Measurements from ENCODE around the gene CACNA1F. TPM values are rescaled to one million over a fixed set of nuclear protein-coding genes. Genes with fewer than 3 reads are reported as not detected.

Gene CACNA1F
- total RNA-seq, 4 donors from 2014 or later: 0.32 to 2.8 (median 0.96) TPM; not detected in 1

DNA sequence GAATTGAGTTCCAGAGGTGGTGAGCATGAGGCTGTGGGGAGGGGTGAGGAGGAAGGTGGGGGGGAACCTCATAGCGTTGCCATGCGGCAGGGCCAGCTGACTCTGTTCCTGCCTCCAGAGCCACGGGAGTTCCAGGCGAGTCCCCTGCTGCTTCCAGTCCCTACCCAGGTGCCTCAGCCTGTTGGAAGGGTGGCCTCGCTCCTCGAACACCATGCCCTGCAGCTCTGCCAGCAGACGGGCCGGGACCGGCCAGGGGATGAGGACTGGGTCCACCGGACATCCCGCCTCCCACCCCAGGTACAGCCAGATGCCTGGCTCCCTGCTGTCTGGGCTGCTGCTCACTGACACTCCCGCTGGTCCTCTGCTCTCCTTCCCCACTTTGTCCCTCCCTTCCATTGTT, 10.0 kb upstream of the CACNA1F start:
- Histone ChIP-seq H3K27ac (no peak overlapping the region), H3K9me3 (no peaks in the 10 kb centered on the region), H3K36me3 (no peaks in the 10 kb centered on the region), H3K27me3 (no peaks in the 10 kb centered on the region), H3K4me3 (no peak overlapping the region), H3K4me1 (no peaks in the 10 kb centered on the region)
- TF ChIP-seq POLR2AphosphoS5 (IDR thresholded peaks at IDR 0.05) (no peak), EP300 (IDR thresholded peaks at IDR 0.05; ENCODE audit: low read depth) (no peak), POLR2A (IDR thresholded peaks at IDR 0.05) (no peak)
- TF ChIP-seq, protein P1, sequence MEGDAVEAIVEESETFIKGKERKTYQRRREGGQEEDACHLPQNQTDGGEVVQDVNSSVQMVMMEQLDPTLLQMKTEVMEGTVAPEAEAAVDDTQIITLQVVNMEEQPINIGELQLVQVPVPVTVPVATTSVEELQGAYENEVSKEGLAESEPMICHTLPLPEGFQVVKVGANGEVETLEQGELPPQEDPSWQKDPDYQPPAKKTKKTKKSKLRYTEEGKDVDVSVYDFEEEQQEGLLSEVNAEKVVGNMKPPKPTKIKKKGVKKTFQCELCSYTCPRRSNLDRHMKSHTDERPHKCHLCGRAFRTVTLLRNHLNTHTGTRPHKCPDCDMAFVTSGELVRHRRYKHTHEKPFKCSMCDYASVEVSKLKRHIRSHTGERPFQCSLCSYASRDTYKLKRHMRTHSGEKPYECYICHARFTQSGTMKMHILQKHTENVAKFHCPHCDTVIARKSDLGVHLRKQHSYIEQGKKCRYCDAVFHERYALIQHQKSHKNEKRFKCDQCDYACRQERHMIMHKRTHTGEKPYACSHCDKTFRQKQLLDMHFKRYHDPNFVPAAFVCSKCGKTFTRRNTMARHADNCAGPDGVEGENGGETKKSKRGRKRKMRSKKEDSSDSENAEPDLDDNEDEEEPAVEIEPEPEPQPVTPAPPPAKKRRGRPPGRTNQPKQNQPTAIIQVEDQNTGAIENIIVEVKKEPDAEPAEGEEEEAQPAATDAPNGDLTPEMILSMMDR (IDR thresholded peaks at IDR 0.05): no peak
- 88% methylated on average over 12 of the region's 12 CpGs; no CpG with 5 or more reads in 1 of the 2 donors for WGBS, 2 donors (ENCODE audit: low coverage in 1 of 2)
- in situ Hi-C loops (cut with MboI; ENCODE audit: low pct_ligation_motif_present in 1 of 4, low pct_unique_long_range_greater_than_20kb in 1 of 4, low sequenced_read_pairs in 3 of 4) (no loop called here), intact Hi-C loops (cut with DNase I; ENCODE audit: low total_unique reads) (no loop called here)
- no peak for DNase-seq

- no peak for DNase-seq
- intact Hi-C loops (cut with DNase I; ENCODE audit: low total_unique reads) (no loop called here), in situ Hi-C loops (cut with MboI; ENCODE audit: low pct_ligation_motif_present in 1 of 4, low pct_unique_long_range_greater_than_20kb in 1 of 4, low sequenced_read_pairs in 3 of 4) (no loop called here)
- no peak overlapping the region for H3K27ac ChIP-seq
- H3K4me1 ChIP-seq: no peaks in the 10 kb centered on the region
- no peaks in the 10 kb centered on the region for H3K36me3 ChIP-seq
- H3K4me3 ChIP-seq: no peak overlapping the region
- H3K27me3 ChIP-seq: no peaks in the 10 kb centered on the region
- WGBS, 2 donors (ENCODE audit: low coverage in 1 of 2): 91% methylated on average over 12 of the region's 12 CpGs; no CpG with 5 or more reads in 1 of the 2 donors
- no peaks in the 10 kb centered on the region for H3K9me3 ChIP-seq
- no peak for TF ChIP-seq EP300 (IDR thresholded peaks at IDR 0.05; ENCODE audit: low read depth)
- no peak for TF ChIP-seq POLR2A (IDR thresholded peaks at IDR 0.05)
- no peak for TF ChIP-seq POLR2AphosphoS5 (IDR thresholded peaks at IDR 0.05)
- TF ChIP-seq, protein P1 (IDR thresholded peaks at IDR 0.05): no peak
Measured at GRCh38 chrX:49242545-49243066, 9.5 kb upstream of the CACNA1F start.

DNA sequence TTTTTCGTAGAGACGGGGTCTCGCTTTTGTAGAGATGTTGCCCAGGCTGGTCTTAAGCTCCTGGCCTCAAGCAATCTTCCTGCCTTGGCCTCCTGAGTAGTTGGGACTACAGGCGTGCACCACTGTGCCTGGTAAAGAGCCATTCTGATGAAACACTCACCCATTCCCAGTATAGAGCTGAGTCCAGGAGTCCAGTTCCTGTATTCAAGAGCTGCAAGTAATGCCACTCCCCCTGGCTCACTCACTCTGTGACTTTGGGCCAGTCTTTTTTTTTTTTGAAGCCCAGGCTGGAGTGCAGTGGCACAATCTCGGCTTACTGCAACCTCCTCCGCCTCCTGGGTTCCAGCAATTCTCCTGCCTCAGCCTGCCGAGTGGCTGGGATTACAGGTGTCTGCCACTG, 5.6 kb upstream of the CACNA1F start:
- Histone ChIP-seq H3K27me3 (no peaks in the 10 kb centered on the region), H3K36me3 (no peaks in the 10 kb centered on the region), H3K27ac (no peak overlapping the region), H3K4me1 (peaks cover 0 to 11% (median 2%) of the 10 kb centered on the region in 4 donors), H3K4me3 (no peak overlapping the region), H3K9me3 (no peaks in the 10 kb centered on the region)
- no peak for DNase-seq
- WGBS, 2 donors (ENCODE audit: low coverage in 1 of 2): 79% methylated on average over 7 of the region's 7 CpGs; no CpG with 5 or more reads in 1 of the 2 donors
- intact Hi-C loops (cut with DNase I; ENCODE audit: low total_unique reads): no loop called here
- TF ChIP-seq, protein P1 (IDR thresholded peaks at IDR 0.05): no peak
- no peak for TF ChIP-seq EP300 (IDR thresholded peaks at IDR 0.05; ENCODE audit: low read depth)
- no peak for TF ChIP-seq POLR2AphosphoS5 (IDR thresholded peaks at IDR 0.05)
- no peak for TF ChIP-seq POLR2A (IDR thresholded peaks at IDR 0.05)
- in situ Hi-C loops (cut with MboI; ENCODE audit: low pct_ligation_motif_present in 1 of 4, low pct_unique_long_range_greater_than_20kb in 1 of 4, low sequenced_read_pairs in 3 of 4): no loop called here

DNA sequence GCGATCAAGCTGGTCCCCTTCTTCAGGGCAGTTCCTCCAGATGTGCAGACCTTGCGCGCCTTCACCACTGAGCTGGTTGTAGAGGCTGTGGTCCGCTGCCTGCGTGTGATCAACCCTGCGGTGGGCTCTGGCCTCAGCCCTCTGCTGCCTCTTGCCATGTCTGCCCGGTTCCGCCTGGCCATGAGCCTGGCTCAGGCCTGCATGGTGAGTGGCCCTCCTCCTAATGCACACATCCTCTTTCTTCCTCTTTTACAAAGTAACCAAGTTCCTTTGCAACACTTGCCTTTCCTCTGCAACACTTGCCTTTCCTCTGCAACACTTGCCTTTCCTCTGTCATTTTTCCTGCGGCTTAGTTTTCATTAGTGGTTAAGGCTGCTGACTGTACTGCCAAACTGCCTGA, 3.9 kb upstream of the CACNA1F start:
- intact Hi-C loops (cut with DNase I; ENCODE audit: low total_unique reads): no loop called here
- TF ChIP-seq EP300 (IDR thresholded peaks at IDR 0.05; ENCODE audit: low read depth): no peak
- TF ChIP-seq POLR2A (IDR thresholded peaks at IDR 0.05): no peak
- TF ChIP-seq POLR2AphosphoS5 (IDR thresholded peaks at IDR 0.05): no peak
- TF ChIP-seq, protein P1 (IDR thresholded peaks at IDR 0.05): no peak
- peaks cover 0 to 11% (median 2%) of the 10 kb centered on the region in 4 donors for H3K4me1 ChIP-seq
- DNase-seq: no peak
- 81% methylated on average over 9 of the region's 9 CpGs; no CpG with 5 or more reads in 1 of the 2 donors for WGBS, 2 donors (ENCODE audit: low coverage in 1 of 2)
- H3K36me3 ChIP-seq: no peaks in the 10 kb centered on the region
- in situ Hi-C loops (cut with MboI; ENCODE audit: low pct_ligation_motif_present in 1 of 4, low pct_unique_long_range_greater_than_20kb in 1 of 4, low sequenced_read_pairs in 3 of 4): no loop called here
- no peaks in the 10 kb centered on the region for H3K27me3 ChIP-seq
- no peak overlapping the region for H3K4me3 ChIP-seq
- H3K9me3 ChIP-seq: no peaks in the 10 kb centered on the region
- H3K27ac ChIP-seq: no peak overlapping the region
